CD4-positive, alpha-beta T cell treated with Interleukin-15 for 1 hour (primary cell): ENCODE data around the gene MAP6.
A peak's percentile ranks its signal among the peaks of the same experiment; 100 is the strongest.
"Not testable (repeated sequence)": the region's sequence is repeated elsewhere in the genome, so short reads cannot be mapped to it uniquely, and the experiment has no call there.

ENCODE experiments used
- DNase-seq: peaks from one replicate; pipeline ENCODE4 v3.0.0-alpha.2; 2020

Gene MAP6

DNA sequence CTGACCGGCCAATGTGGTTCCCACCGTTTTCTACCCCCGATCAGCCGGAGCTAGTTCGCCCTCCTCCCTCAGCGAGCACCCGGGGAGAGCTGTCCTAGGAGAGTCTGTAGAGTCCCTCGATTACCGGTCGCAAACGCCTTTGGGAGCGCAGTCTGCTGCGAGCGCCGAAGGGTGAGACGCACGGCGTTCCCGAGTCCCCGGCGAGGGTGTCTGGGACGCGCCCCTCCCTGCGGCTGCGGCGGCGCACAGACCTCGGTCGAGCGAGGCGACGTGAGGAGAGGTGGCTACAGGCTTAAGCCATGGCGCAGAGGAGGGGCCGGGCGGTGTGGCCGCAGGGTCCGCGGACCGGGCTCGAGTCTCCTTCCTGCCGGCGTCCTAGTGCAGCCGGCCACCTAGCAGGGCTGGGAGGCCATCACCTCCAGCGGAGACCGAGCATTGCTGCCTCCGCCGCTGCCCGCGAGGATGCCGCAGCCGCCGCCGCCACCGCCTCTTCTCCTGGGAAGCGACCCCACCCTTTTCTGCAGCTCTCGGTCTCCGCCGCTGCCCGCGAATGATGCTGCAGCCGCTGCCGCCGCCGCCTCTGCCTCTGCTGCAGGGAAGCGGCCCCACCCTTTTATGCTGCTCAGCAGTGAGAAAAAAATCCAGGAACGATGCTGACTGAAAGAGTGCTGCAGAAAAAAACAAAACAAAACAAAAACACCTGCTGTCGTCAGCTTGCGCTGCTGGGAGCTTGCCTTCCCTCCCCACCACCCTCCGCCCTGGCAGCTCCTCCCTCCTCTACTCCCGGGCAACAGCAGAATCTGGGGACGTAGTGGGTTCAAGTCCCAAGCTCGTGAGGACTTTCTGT, at the start of gene MAP6:
MAP6 (minus strand) TSS at position 588 of the 847 bp plus-strand sequence. CDS start 669 bp downstream, outside the sequence.
- no peak for DNase-seq

DNA sequence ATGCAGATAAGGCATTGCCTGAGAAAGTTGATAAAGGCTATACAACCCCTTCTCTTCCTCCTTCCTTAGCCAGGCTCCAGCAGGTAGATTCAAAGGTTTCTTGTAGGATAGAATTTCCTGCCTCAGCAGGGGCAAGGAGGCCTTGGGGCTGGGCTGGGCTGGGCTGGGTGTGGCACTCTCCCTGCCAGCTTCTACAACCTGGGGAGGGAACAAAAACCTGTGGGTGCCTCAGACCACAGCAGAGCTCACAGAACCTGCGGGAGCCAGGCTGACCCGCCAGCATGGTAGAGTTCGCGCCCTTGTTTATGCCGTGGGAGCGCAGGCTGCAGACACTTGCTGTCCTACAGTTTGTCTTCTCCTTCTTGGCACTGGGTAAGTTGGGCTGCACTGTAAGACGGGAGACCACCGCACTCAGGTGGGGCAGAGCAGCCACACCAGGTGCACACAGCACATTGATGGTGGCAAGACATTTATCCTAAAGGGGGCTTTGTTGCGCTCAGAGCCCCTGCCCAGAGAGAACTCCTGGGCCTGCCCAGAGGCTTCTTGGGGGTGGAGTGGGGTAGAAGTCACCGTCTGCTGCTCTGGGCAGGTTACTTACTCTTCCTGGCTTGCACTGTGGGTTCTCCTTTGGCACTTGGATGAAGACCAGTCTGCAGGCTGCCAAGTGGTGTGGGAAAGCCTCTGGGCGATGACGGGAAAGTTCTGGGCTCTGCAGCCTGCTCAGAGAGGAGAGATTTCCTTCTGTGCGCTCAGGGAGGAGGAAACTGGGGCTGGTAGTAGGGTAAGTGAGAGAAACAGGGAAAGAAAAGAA, 49.0 kb upstream of the MAP6 start, which contains the start of gene MOGAT2:
MOGAT2 (plus strand) TSS at position 231 of the 811 bp plus-strand sequence; CDS start at position 282, 51 bp downstream.
- no peak for DNase-seq

DNA sequence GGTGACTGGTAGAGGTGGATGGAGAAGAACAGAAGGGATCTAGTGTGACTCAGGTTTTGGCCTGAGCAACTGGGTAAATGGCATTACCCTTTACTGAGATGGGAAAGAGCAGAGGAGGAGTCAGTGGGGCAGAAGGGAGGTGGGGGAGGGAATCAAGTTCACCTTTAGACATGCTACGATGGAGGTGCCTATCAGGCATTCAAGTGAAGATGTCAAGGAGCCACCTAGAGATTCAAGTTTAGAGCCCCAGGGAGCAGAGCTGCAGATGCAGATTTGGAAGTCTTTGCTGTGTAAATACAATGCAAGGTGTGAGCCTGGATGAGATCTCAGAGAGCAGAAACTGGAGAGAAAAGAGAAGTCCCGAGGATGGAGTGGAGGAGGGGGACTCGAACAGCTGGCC, 47.8 kb upstream of the MAP6 start:
- no peak for DNase-seq

DNA sequence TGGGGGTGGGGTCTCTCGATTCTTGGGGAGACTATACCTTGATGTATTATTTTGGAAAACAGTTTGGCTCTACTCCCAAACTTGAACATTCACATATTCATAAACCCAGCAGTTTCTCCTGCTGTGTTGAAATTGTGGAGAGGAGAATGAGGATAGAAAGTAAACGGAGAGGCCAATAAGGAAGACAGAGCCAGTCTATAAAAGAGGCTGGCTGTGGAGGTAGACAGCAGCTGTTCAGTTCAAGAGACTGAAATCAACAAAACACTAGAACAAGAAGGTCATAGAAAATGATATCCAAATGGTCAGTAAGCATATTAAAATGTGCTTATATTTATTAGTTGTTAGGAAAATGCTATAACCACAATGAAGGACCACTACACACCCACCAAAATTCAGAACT, 46.9 kb upstream of the MAP6 start:
- DNase-seq, result no peak

GRCh38 chr11:75714211-75714610, 45.4 kb upstream of the MAP6 start:
- DNase-seq, result no peak

GRCh38 chr11:75706260-75706729, 37.5 kb upstream of the MAP6 start:
- DNase-seq, result peak; percentile 62

- no peak for DNase-seq
Measured at GRCh38 chr11:75705541-75705940, 36.7 kb upstream of the MAP6 start.

DNA sequence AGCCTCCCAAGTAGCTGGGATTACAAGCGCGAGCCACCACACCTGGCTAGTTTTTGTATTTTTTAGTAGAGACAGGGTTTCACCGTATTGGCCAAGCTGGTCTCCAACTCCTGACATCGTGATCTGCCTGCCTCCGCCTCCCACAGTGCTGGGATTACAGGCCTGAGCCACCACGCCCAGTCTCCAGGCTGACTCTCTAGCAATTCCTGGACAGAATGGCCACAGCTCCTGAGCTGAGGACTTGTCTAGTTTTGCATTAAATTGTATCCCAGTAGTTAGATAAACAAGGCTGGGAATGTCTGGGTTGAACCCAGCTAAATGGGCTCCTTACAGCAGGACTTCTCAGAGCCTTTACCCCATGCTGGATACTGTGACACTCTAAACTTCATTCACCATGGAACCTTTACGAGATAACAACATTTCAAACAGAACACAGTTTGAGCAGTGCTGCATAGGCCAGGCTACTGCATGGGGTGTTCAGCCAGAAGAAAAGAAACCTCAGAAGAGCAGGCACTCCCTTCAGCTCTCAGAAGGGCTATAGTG, 34.9 kb upstream of the MAP6 start:
- no peak for DNase-seq

DNA sequence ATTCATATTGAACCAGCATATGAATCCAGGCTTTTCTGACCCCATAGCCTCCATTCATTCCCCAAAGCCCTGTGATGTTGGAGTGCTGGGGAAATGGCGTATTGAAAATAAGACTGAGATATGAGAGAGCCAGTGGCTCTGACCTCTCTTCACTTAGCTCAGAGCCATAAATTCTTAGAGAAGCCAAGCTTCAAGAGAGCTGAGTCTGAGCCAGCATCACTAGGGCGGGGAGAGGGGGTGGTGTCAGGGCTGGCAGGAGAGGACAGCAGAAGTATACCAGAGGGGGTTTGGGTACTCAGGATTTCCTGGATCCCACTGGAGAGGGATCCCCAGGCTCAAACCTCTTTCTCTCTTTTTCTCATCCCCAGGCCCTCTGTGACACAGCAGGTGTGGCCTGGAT, 32.1 kb upstream of the MAP6 start:
- DNase-seq, result no peak

DNA sequence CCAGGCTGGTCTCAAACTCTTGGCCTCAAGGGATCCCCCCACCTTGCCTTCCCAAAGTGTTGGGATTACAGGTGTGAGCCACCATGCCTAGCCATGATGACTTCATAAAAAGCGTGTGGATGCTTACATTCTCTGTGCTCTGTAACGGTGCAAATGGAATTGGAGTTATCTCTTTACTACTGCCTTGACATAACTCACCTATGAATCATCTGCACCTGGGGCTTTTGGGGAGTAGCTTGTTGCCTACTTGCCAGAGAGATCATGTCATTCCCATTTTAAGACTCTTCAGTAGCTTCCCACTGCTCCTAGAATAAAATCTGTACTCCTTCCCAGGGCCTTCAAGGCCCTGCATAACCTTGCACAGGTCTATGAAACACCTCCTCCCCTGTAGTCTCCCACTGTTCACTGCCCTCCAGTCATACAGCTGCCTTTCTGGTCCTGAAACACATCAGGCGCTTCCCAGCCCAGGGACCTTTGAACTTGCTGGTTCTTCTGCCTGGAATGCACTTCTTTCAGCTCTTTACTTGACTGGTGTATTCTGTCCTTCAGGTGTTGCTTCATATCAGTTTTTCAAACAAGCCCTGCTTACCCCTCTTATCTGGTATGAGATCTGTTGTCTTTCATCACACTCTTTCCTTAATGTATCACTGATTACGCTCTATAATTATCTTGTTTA, 29.2 kb upstream of the MAP6 start:
- DNase-seq, result no peak

DNA sequence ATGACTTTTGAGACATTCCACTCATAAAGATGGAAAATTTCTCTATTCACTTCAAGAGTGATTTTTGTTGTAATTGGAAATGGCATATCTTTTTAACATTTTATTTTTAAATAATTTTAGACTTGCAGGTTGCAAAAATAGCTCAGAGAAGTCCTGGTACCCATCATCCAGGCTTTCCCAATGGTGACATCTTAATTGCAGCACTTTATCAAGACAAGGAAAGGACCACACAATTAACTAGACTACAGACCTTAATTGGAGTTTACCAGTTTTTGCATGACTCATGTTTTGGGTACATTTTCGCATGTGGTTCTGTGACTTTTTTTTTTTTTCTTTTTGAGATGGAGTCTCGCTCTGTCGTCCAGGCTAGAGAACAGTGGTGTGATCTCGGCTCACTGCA, 23.0 kb upstream of the MAP6 start:
- no peak for DNase-seq

GRCh38 chr11:75689863-75690609, 21.2 kb upstream of the MAP6 start:
- no peak for DNase-seq

GRCh38 chr11:75683856-75684255, 15.0 kb upstream of the MAP6 start:
- not testable (repeated sequence) for DNase-seq

DNA sequence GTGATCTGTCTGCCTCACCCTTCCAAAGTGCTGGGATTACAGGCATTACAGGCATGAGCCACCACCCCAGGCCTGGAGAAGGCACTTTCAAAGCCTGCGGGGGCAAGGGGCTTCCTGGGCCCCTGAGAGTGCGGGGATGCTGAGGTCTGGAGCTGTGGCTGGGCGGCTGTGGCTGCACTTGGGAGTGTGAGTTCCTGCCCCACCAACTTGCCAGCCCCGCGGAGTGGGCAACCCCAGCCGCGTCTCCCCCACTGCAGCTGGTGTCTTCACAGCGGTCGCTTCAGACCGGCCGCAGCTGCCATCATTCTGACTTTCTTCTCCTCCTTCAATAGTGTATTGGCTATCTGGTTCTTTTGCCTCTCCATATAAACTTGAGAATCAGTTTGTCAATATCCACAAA, 10.7 kb upstream of the MAP6 start:
- no peak for DNase-seq

- DNase-seq, result no peak
Measured at GRCh38 chr11:75678620-75679259, 9.9 kb upstream of the MAP6 start.

- no peak for DNase-seq
Measured at GRCh38 chr11:75677909-75678308, 9.1 kb upstream of the MAP6 start.

DNA sequence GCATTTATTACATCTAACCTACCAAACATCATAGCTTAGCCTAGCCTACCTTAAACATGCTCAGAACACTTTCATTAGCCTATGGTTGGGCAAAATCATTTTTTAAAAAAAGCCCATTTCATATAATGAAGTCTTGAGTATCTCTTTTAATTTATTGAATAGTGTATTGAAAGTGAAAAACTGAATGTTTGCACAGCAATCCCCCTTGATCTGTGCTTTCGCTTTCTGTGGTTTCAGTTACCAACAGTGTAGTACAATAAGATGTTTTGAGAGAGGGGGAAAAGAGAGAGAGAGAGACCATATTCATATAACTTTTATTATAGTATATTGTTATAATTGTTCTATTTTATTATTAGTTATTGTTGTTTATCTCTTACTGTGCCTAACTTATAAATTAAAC, 8.4 kb upstream of the MAP6 start:
- DNase-seq, result no peak

DNA sequence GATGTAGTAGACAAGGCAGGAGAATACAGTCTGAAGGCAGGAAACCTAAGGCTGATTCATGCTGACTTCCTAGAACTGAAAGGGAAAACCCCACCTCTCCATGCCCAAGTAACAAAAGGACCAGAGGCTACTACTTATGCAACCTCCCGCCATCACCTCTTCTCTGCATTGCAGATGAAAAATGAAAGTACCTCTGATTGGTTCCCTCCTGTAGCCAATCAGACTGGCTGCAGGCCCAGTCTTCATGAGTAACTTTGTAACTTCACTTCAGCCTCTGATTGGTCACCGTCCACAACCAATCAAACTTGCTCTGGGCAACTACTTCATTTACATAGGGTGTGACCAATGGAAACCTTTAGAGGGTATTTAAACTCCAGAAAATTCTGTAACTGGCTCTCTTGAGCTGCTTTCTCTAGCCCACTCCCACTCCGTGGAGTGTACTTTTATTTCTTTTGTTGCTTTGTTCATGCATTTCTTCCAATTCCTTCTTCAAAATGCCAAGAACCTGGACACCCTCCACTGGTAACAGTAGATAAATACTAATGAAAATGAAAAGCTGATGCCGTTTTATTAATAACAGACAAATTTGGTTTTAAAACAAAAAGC, 5.2 kb upstream of the MAP6 start:
- no peak for DNase-seq

GRCh38 chr11:75667831-75668450, 897 bp downstream of the MAP6 start:
- no peak for DNase-seq

DNA sequence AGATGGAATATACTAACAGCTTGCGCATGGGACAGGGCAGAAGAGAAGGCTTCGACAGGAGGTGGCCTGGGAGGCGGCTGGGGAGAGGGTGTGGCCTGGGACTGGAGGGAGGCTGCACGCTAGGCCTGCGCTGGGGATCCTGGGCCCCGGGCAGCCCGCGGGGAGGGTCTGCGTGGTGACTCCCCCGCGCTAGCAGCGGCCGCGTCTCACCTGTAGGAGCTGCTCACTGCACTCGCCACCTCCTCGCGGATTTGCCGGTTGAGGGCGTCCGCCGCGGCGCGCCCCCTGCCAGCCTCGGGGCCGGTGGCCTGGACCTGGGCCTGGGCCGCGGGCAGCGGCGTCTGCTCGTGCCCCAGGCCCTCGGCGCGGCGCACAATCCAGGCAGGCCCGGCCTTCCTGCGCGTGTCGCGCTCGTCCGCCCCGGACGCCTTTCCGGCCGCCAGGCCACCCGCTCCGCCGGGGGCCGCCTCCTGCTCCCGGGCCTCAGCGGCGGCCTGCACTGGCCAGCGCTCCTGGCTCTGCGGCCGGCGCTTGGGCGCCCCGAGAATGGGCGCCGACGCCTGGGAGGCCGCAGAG, 1.5 kb downstream of the MAP6 start:
- no peak for DNase-seq
